H1 (cell line): ENCODE data around the gene SYNDIG1. TPM values are rescaled to one million over a fixed set of nuclear protein-coding genes. Genes with fewer than 3 reads are reported as not detected.

Experiments
- CTCF ChIA-PET: fragments of 300-600 bp; sonication (Branson Sonifier 250); formaldehyde crosslinking; loops from one replicate; lab custom pipeline; 2021; ENCODE audit not compliant: partially characterized antibody; lab: Charles Lee
- POLR2A ChIA-PET: fragments of 300-600 bp; sonication (Branson Sonifier 250); formaldehyde crosslinking; loops from one replicate; lab custom pipeline; 2021; ENCODE audit warnings: inconsistent platforms; ENCODE audit not compliant: partially characterized antibody; lab: Charles Lee
- DNase-seq, 2 experiments: peaks; one replicate each; pipeline versions ENCODE4 v3.0.0 to v3.0.0-alpha.2; 2010 to 2022; ENCODE audit warnings: low spot score in 2 of 2, low read depth in 1 of 2, mixed read lengths in 1 of 2
- FAIRE-seq: peaks from 2 replicates; lab custom pipeline; 2011; peaks lifted over from hg19 to GRCh38; lab: Jason Lieb, UNC
- H2AFZ ChIP-seq: 2 replicates; pipeline ENCODE4 v1.8.1; 2012; ENCODE audit warnings: low read length, inconsistent platforms
- H2AK5ac ChIP-seq: 2 replicates; pipeline ENCODE4 v1.6.1; 2013; ENCODE audit warnings: low read depth, low read length
- H2BK120ac ChIP-seq: replicated peaks from 2 replicates; pipeline ENCODE3; 2013; ENCODE audit warnings: low read depth, low read length, inconsistent platforms
- H2BK12ac ChIP-seq: 2 replicates; pipeline ENCODE4 v1.6.1; 2013; ENCODE audit warnings: low read depth, low read length
- H2BK15ac ChIP-seq: 2 replicates; pipeline ENCODE4 v1.6.1; 2013; ENCODE audit warnings: low read length
- H2BK20ac ChIP-seq: 2 replicates; pipeline ENCODE4 v1.6.1; 2013; ENCODE audit warnings: low read length
- H2BK5ac ChIP-seq: 2 replicates; pipeline ENCODE4 v1.6.1; 2013; ENCODE audit warnings: low read depth, low read length
- H3K14ac ChIP-seq: 2 replicates; pipeline ENCODE4 v1.6.1; 2013; ENCODE audit warnings: inconsistent platforms; ENCODE audit not compliant: insufficient read length
- H3K18ac ChIP-seq: 2 replicates; pipeline ENCODE4 v1.6.1; 2013; ENCODE audit warnings: low read length; ENCODE audit errors: extremely low read depth
- H3K23ac ChIP-seq: 2 replicates; pipeline ENCODE4 v1.6.1; 2013; ENCODE audit warnings: inconsistent platforms; ENCODE audit not compliant: insufficient read length
- H3K23me2 ChIP-seq: 2 replicates; pipeline ENCODE4 v1.6.1; 2013; ENCODE audit warnings: low read depth, low read length
- H3K27ac ChIP-seq: 2 replicates; pipeline ENCODE4 v1.6.1; 2011; ENCODE audit warnings: low read depth, low read length, inconsistent platforms
- H3K27me3 ChIP-seq, 4 experiments: replicated peaks in 1 of 4; 1 replicate in 1 of 4; 2 replicates in 3 of 4; pipeline versions ENCODE4 v1.6.1 to v1.8.1; 2011 to 2013; ENCODE audit warnings: low read length in 3 of 4, mild to moderate bottlenecking in 3 of 4, inconsistent platforms in 2 of 4, mixed read lengths in 2 of 4, moderate library complexity in 1 of 4; ENCODE audit not compliant: control insufficient read depth in 3 of 4, insufficient read depth in 3 of 4; ENCODE audit errors: extremely low read depth in 1 of 4
- H3K36me3 ChIP-seq, 4 experiments: 2 replicates each; pipeline versions ENCODE4 v1.6.1 to v1.8.1; 2011 to 2013; ENCODE audit warnings: mild to moderate bottlenecking in 4 of 4, low read length in 3 of 4, moderate library complexity in 2 of 4, control low read depth in 1 of 4, inconsistent platforms in 1 of 4; ENCODE audit not compliant: insufficient read depth in 4 of 4, control insufficient read depth in 2 of 4
- H3K4ac ChIP-seq: replicated peaks from 2 replicates; pipeline ENCODE3; 2013; ENCODE audit warnings: low read length, low read depth, mixed read lengths, inconsistent platforms; ENCODE audit not compliant: insufficient read length
- H3K4me1 ChIP-seq, 4 experiments: replicated peaks in 1 of 4; 1 replicate in 1 of 4; 2 replicates in 3 of 4; pipeline versions ENCODE4 v1.6.1 to v1.8.1; 2011 to 2013; ENCODE audit warnings: low read length in 3 of 4, inconsistent platforms in 2 of 4, mixed read lengths in 1 of 4; ENCODE audit not compliant: insufficient read depth in 4 of 4, control insufficient read depth in 3 of 4
- H3K4me2 ChIP-seq, 2 experiments: 2 replicates each; pipeline versions ENCODE4 v1.6.1 to v1.8.1; 2011 to 2013; ENCODE audit warnings: low read depth in 2 of 2, low read length in 2 of 2, control low read depth in 1 of 2, inconsistent platforms in 1 of 2, mild to moderate bottlenecking in 1 of 2; ENCODE audit not compliant: insufficient read depth in 1 of 2
- H3K4me3 ChIP-seq, 4 experiments: fragments of 200-600, 300-600 bp in 1 of 4; sonication (generic), shearing (Covaris generic), sonication (Bioruptor Twin) in 1 of 4; 2 replicates each; pipeline versions ENCODE4 v1.5.1 to v1.8.1; 2011 to 2016; ENCODE audit warnings: low read length in 4 of 4, low read depth in 3 of 4, control low read depth in 2 of 4, inconsistent platforms in 2 of 4, mild to moderate bottlenecking in 2 of 4, mixed read lengths in 1 of 4, moderate library complexity in 1 of 4; ENCODE audit not compliant: insufficient read depth in 2 of 4; ENCODE audit errors: extremely low read depth in 1 of 4
- H3K56ac ChIP-seq: replicated peaks from 2 replicates; pipeline ENCODE3; 2013; ENCODE audit warnings: low read depth, mild to moderate bottlenecking, mixed read lengths, low read length, inconsistent platforms; ENCODE audit not compliant: insufficient read length
- H3K79me1 ChIP-seq: 2 replicates; pipeline ENCODE4 v1.6.1; 2013; ENCODE audit warnings: low read depth, low read length, control low read depth
- H3K79me2 ChIP-seq, 2 experiments: 2 replicates each; pipeline versions ENCODE4 v1.6.1 to v1.8.1; 2012 to 2013; ENCODE audit warnings: low read length in 2 of 2, mild to moderate bottlenecking in 2 of 2, inconsistent platforms in 1 of 2; ENCODE audit not compliant: insufficient read depth in 2 of 2, control insufficient read depth in 1 of 2
- H3K9ac ChIP-seq, 4 experiments: replicated peaks in 1 of 4; 1 replicate in 1 of 4; 2 replicates in 3 of 4; pipeline versions ENCODE4 v1.6.1 to v1.8.1; 2011 to 2013; ENCODE audit warnings: low read depth in 3 of 4, low read length in 3 of 4, control low read depth in 2 of 4, mild to moderate bottlenecking in 2 of 4, moderate library complexity in 2 of 4, inconsistent platforms in 1 of 4; ENCODE audit errors: extremely low read depth in 1 of 4
- H3K9me3 ChIP-seq, 2 experiments: 2 replicates each; pipeline versions ENCODE4 v1.6.1 to v1.8.1; 2012 to 2013; ENCODE audit warnings: mild to moderate bottlenecking in 2 of 2, moderate library complexity in 2 of 2, control low read depth in 1 of 2, inconsistent platforms in 1 of 2, low read depth in 1 of 2, low read length in 1 of 2, mixed read lengths in 1 of 2; ENCODE audit not compliant: insufficient read depth in 2 of 2
- H4K20me1 ChIP-seq, 2 experiments: replicated peaks in 1 of 2; 2 replicates each; pipeline versions ENCODE3 to v1.8.1; 2011 to 2013; ENCODE audit warnings: inconsistent platforms in 2 of 2, low read length in 2 of 2, mild to moderate bottlenecking in 1 of 2; ENCODE audit not compliant: insufficient read depth in 2 of 2, control insufficient read depth in 1 of 2
- H4K5ac ChIP-seq: 2 replicates; pipeline ENCODE4 v1.6.1; 2013; ENCODE audit warnings: low read length, low read depth, mixed read lengths, inconsistent platforms; ENCODE audit not compliant: insufficient read length
- H4K8ac ChIP-seq: 2 replicates; pipeline ENCODE4 v1.8.0; 2013; ENCODE audit warnings: mild to moderate bottlenecking, moderate library complexity, low read length, inconsistent platforms; ENCODE audit not compliant: insufficient read depth; ENCODE audit errors: extremely low read depth
- H4K91ac ChIP-seq: replicated peaks from 2 replicates; pipeline ENCODE3; 2013; ENCODE audit warnings: low read length, mixed read lengths, inconsistent platforms; ENCODE audit not compliant: insufficient read length
- CBX8 ChIP-seq: fragments of 300-800, 300-1000 bp; sonication (generic); IDR thresholded peaks from 2 replicates; pipeline ENCODE4 v1.7.1; 2016; ENCODE audit warnings: low read depth, low read length, borderline replicate concordance
- FOSL1 ChIP-seq: IDR thresholded peaks from 2 replicates; pipeline ENCODE4 v1.6.1; 2011; ENCODE audit warnings: mild to moderate bottlenecking, low read depth, low read length, moderate library complexity; ENCODE audit not compliant: insufficient read depth
- SIN3A ChIP-seq, 2 experiments: IDR thresholded peaks in 1 of 2; conservative IDR thresholded peaks in 1 of 2; 2 replicates each; pipeline ENCODE4 v1.6.1; 2011 to 2012; ENCODE audit warnings: low read length in 2 of 2, improper control_type of control experiment in 1 of 2, low read depth in 1 of 2, mild to moderate bottlenecking in 1 of 2
- SIX5 ChIP-seq: IDR thresholded peaks from 2 replicates; pipeline ENCODE4 v1.6.1; 2011; ENCODE audit warnings: mild to moderate bottlenecking, low read depth, low read length
- SP4 ChIP-seq: IDR thresholded peaks from 2 replicates; pipeline ENCODE4 v1.6.1; 2012; ENCODE audit warnings: low read length, inconsistent platforms
- TCF12 ChIP-seq: IDR thresholded peaks from 2 replicates; pipeline ENCODE4 v1.6.1; 2011; ENCODE audit warnings: low read depth, mild to moderate bottlenecking, low read length
- WGBS, 2 experiments: shearing (Covaris generic) in 1 of 2; methylation state at CpG; one replicate each; pipeline versions ENCODE4 v1.1.6 to v1.1.7; 2013 to 2015; ENCODE audit warnings: low lambda C conversion rate in 2 of 2, mixed read lengths in 2 of 2, inconsistent platforms in 1 of 2, low coverage in 1 of 2, missing lambda C conversion rate in 1 of 2; ENCODE audit not compliant: insufficient replicate concordance in 2 of 2, insufficient coverage in 1 of 2, insufficient read length in 1 of 2; ENCODE audit errors: extremely low coverage in 1 of 2, missing lambda C conversion rate in 1 of 2; 5-methylcytosine and 5-hydroxymethylcytosine counted together
- polyA plus RNA-seq, 7 experiments: library from polyadenylated mRNA; depleted of rRNA in 3 of 7; stranded (reverse) in 5 of 7; unstranded in 2 of 7; fragments of >200 nt in 5 of 7; fragments of 200-250 nt in 2 of 7; gene quantifications; 1 replicate in 5 of 7; 2 replicates in 1 of 7; 4 replicates in 1 of 7; pipeline versions ENCODE4 v1.2.1 to v1.2.3, GENCODE V29; 2011 to 2013; ENCODE audit warnings: missing spikeins in 2 of 7, mixed read lengths in 2 of 7
- total RNA-seq: library from RNA; stranded (reverse); fragmentation: NEBNext Ultra II Directional; extraction: Animal tissue kit (Norgen Biotek cat#: 25700); gene quantifications from 2 replicates; pipeline ENCODE4 v1.2.1, GENCODE V29; 2021

SYNDIG1 gene
- total and polyA plus RNA-seq, 2 of the 8 experiments (the other 6 are each of a cell fraction or from before 2014, with no cell fraction given), result 6.5 to 7.8 TPM

DNA sequence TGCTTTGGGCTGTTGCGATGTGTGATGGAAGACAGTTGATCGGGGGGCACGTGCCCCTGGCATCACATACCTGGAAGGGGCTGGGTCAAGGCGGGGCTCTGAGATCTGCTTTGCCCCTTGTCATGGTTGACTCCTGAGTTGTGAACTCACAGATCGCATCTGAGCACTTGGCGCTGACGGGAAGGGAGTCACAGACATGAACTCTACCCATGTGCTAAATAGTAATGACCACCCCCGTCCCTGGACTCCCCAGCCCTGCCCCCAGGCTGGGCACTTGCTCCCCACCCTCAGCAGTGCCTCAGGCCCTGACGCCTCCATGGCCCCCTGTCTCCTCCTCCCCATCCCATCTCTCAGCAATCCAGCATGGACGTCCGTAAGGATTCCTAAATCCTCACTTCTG lies 107.0 kb downstream of the SYNDIG1 start:
- no peak overlapping the region for H3K4ac ChIP-seq
- no peak overlapping the region for H4K8ac ChIP-seq
- H4K20me1 ChIP-seq, result peaks cover 4 to 6% of the 10 kb centered on the region in 2 experiments
- H3K79me2 ChIP-seq, result no peaks in the 10 kb centered on the region
- no peak overlapping the region for H2BK120ac ChIP-seq
- no peak overlapping the region for H2BK12ac ChIP-seq
- H2AFZ ChIP-seq, result no peak overlapping the region
- no peak overlapping the region for H3K23ac ChIP-seq
- no peak overlapping the region for H3K14ac ChIP-seq
- H3K4me1 ChIP-seq, result no peaks in the 10 kb centered on the region; a peak in 1 of 7 replicates
- ChIA-PET CTCF (no interaction called here), POLR2A (no interaction called here)
- H3K9me3 ChIP-seq, result no peaks in the 10 kb centered on the region
- H3K36me3 ChIP-seq, result no peaks in the 10 kb centered on the region
- FAIRE-seq, result no peak
- no peak overlapping the region for H3K27ac ChIP-seq
- H3K9ac ChIP-seq, result no peak overlapping the region
- no peak overlapping the region for H3K4me2 ChIP-seq
- no peak overlapping the region for H2BK15ac ChIP-seq
- H3K79me1 ChIP-seq, result no peaks in the 10 kb centered on the region
- H2AK5ac ChIP-seq, result no peak overlapping the region
- no peak overlapping the region for H4K91ac ChIP-seq
- WGBS, 2 experiments, result 94% methylated on average over 10 of the region's 11 CpGs; no CpG with 5 or more reads in 1 of the 2 experiments
- H3K56ac ChIP-seq, result no peak overlapping the region
- TF ChIP-seq SP4 (no peak), SIN3A (conservative IDR thresholded peaks at IDR 0.05 in 1 of 2, IDR thresholded peaks at IDR 0.05 in 1 of 2; ENCODE audit: low read depth in 1 of 2, low read length in 2 of 2) (no peak), FOSL1 (no peak), TCF12 (no peak), SIX5 (no peak), CBX8 (no peak)
- no peaks in the 10 kb centered on the region for H3K23me2 ChIP-seq
- DNase-seq, result no peak
- no peak overlapping the region for H3K18ac ChIP-seq
- no peak overlapping the region for H4K5ac ChIP-seq
- no peak overlapping the region for H2BK5ac ChIP-seq
- no peak overlapping the region for H2BK20ac ChIP-seq
- H3K27me3 ChIP-seq, result no peaks in the 10 kb centered on the region
- H3K4me3 ChIP-seq, result no peak overlapping the region
